Kidney epithelial cell (primary cell): Measurements from ENCODE around the gene PPP1R2B. TPM values are rescaled to one million over a fixed set of nuclear protein-coding genes. Genes with fewer than 3 reads are reported as not detected.
"Not testable (repeated sequence)": the region's sequence is repeated elsewhere in the genome, so short reads cannot be mapped to it uniquely, and the experiment has no call there.

Experiments
- DNase-seq: peaks from one replicate; pipeline ENCODE4 v3.0.0-alpha.2; 2010; ENCODE audit warnings: low read depth
- H3K27me3 ChIP-seq: 2 replicates; pipeline ENCODE4 v1.6.0; 2011; ENCODE audit warnings: low read length; ENCODE audit not compliant: control insufficient read depth, insufficient read depth
- H3K36me3 ChIP-seq: 2 replicates; pipeline ENCODE4 v1.5.1; 2011; ENCODE audit warnings: low read length; ENCODE audit not compliant: control insufficient read depth, insufficient read depth
- H3K4me3 ChIP-seq: 2 replicates; pipeline ENCODE4 v1.5.1; 2011; ENCODE audit warnings: low read depth, mild to moderate bottlenecking, control low read depth, low read length
- total RNA-seq: library from RNA; depleted of rRNA; stranded (reverse); fragments of >200 nt; gene quantifications from 2 replicates; pipeline ENCODE4 v1.2.3, GENCODE V29; 2015
- TF ChIP-seq, protein P1 (sequence below): IDR thresholded peaks from 2 replicates; pipeline ENCODE4 v1.5.1; 2011; ENCODE audit warnings: mild to moderate bottlenecking, moderate library complexity, low read length, control low read depth, inconsistent platforms; ENCODE audit not compliant: insufficient read depth, poor library complexity, severe bottlenecking

PPP1R2B gene
- total RNA-seq, 1 donor from 2014 or later, result not detected

DNA sequence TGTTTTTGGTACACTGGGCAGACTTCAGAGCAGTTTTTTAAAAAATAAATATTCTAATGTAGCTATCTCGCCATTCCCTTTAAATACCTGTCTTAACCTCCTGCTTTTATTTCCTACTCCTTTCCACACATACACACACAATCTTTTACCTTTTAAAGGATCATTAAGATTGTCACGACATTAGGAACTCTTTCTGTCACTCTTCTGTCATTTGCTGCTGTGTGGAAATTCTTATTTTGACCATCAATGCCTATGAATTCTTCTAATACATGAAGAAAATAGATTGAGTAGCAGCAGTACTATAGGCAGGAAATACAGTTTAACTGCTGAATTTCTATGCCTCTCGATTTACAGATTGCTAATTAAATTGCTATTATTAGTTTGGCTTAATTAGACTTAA, 1.8 kb downstream of the PPP1R2B start:
- no peak overlapping the region for H3K4me3 ChIP-seq
- DNase-seq, result no peak
- no peaks in the 10 kb centered on the region for H3K36me3 ChIP-seq
- peaks cover 3% of the 10 kb centered on the region for H3K27me3 ChIP-seq
- TF ChIP-seq, protein P1, sequence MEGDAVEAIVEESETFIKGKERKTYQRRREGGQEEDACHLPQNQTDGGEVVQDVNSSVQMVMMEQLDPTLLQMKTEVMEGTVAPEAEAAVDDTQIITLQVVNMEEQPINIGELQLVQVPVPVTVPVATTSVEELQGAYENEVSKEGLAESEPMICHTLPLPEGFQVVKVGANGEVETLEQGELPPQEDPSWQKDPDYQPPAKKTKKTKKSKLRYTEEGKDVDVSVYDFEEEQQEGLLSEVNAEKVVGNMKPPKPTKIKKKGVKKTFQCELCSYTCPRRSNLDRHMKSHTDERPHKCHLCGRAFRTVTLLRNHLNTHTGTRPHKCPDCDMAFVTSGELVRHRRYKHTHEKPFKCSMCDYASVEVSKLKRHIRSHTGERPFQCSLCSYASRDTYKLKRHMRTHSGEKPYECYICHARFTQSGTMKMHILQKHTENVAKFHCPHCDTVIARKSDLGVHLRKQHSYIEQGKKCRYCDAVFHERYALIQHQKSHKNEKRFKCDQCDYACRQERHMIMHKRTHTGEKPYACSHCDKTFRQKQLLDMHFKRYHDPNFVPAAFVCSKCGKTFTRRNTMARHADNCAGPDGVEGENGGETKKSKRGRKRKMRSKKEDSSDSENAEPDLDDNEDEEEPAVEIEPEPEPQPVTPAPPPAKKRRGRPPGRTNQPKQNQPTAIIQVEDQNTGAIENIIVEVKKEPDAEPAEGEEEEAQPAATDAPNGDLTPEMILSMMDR, result no peak

DNA sequence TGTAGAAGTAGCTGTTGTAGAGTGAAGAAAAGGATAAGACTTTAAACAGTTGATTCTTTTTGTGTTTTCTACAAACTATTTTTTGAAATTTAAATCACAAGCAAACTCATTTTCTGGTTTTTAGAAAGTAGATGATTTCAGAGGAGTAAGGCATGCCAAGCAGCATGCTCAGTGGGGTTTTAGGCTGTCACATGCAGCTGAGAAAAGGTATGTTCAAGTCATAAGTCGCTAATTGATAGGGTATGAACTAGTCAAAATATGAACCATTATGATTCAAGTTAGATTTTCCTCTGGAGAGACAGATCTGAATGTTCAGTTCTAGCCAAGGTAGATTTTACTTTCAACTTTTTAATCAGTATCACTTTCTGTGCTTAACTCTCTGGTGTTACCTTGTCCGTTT, 3.0 kb downstream of the PPP1R2B start:
- DNase-seq, H3K36me3 ChIP-seq, H3K4me3 ChIP-seq, H3K27me3 ChIP-seq: not testable (repeated sequence)

DNA sequence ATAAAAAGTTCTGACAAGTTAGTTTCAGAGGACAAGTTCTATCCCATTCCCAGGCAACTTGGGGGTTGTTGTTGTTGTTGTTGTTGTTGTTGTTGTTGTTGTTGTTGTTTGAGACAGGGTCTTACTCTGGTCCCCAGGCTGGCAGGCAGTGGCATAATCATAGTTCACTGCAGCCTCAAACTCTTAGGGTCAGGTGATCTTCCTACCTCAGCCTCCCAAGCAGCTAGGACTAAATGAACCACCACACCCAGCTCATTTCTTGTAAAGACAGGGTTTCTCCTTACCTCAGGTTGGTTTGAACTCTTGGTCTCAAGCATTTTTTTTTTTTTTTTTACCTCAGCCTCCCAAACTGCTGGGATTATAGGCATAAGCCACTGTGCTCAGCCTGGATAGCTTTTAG, 15.3 kb downstream of the PPP1R2B start:
- TF ChIP-seq, protein P1, result no peak
- Histone ChIP-seq H3K4me3 (no peak overlapping the region), H3K36me3 (no peaks in the 10 kb centered on the region), H3K27me3 (no peaks in the 10 kb centered on the region)
- DNase-seq, result no peak

DNA sequence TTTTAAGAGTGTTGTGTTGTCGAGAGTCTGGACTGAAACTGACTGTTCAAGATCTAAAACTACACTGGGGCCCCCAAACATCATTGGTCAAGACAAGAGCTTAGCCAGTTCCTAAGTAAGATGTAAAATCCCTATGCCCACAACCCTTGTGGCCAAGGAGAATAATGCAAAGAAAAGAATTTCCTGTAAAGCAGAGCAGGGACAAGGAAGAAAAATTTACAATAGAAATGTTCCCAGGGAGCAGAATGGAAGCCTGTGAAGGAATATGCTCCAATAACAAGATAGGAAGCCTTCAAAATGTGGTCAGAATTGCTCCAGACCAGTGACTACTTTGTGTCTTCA, 20.4 kb downstream of the PPP1R2B start:
- DNase-seq, result no peak
- Histone ChIP-seq H3K36me3 (no peaks in the 10 kb centered on the region), H3K27me3 (no peaks in the 10 kb centered on the region), H3K4me3 (no peak overlapping the region)
- TF ChIP-seq, protein P1, result no peak

DNA sequence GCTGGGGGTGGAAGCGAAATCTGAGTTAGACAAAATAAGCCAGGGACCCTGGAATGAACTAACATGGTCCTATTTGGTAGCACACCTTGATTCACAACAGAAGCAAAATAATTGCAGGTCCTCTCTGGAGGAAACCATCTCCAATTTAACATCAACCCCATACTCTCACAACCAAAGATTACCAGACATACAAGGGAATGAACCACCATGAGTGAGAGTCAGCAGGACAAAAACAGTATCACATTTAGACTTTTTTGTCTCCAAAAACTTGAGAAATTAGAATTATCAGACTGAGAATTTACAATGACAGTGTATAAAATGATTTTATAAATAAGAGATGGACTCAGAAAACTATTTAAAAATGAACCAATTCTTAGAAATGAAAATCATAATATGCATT, 21.1 kb downstream of the PPP1R2B start:
- no peaks in the 10 kb centered on the region for H3K27me3 ChIP-seq
- no peak overlapping the region for H3K4me3 ChIP-seq
- DNase-seq, result no peak
- H3K36me3 ChIP-seq, result no peaks in the 10 kb centered on the region
- TF ChIP-seq, protein P1, result no peak

DNA sequence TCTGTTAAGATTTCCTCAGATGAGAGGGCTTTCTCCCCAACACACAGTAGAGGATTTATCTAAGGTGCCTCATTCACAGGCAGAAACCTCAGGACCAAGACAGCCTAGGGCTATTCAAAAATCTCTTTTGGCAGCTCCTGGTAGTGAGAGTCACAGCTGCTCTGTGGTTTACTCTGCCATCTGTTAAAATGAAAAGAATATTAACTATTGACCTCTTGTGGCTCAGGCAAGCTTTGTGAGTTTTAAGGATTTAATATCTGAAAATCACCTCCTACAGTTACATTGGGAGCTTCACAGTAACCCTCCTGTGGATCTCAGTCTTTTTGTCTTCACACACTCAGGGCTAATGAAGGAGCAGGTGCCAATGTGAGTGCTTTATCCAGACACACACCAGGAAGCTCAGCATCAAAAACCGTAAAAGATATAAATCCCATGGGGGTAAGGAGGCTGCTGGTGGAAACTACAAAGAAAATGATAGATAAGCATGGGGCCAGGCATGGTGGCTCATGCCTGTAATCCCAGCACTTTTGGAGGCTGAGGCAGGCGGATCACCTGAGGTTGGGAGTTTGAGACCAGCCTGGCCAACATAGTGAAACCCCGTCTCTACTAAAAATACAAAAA, 29.7 kb downstream of the PPP1R2B start:
- H3K36me3 ChIP-seq, result no peaks in the 10 kb centered on the region
- no peak for DNase-seq
- no peak overlapping the region for H3K4me3 ChIP-seq
- H3K27me3 ChIP-seq, result no peaks in the 10 kb centered on the region
- TF ChIP-seq, protein P1, result no peak
